ENCODE measurements around the gene LSP1.

LSP1 gene

DNA sequence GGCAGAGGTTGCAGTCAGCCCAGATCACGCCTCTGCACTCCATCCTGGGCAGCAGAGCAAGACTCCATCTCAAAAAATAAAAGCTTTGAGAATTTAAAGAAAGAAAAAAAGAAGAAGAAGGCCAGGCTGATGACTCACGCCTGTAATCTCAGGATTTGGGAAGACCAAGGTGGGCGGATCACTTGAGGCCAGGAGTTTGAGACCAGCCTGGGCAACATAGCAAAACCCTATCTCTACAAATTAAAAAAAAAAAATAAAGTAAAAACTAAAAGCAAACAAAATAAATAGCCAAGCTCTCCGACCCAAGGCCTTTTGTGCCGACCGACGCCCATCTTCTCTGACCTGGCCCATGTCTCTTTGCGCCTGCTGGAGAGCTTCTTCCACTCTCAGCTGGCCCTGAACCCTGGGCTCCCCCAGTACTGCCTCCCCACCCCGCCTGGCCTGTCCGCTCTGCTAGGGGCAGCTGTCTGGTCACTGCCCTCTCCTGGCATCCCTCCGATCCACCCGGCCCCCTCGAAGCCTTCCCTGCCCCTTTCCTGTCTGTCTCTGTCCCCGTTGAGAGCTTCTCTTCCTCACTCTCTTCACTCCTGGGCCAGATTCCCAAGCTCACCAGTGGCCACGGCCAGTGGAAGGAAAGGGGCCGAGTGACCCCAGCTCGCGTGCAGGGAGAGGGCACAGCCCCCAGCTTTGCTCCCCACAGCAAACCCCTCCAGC, 4.8 kb upstream of the LSP1 start:
- DNase-seq (ENCODE audit: low spot score), result no peak
- in situ Hi-C loops (cut with MboI; ENCODE audit: low sequenced_read_pairs, unreplicated experiment), result no loop called here
- TF ChIP-seq, protein P1, sequence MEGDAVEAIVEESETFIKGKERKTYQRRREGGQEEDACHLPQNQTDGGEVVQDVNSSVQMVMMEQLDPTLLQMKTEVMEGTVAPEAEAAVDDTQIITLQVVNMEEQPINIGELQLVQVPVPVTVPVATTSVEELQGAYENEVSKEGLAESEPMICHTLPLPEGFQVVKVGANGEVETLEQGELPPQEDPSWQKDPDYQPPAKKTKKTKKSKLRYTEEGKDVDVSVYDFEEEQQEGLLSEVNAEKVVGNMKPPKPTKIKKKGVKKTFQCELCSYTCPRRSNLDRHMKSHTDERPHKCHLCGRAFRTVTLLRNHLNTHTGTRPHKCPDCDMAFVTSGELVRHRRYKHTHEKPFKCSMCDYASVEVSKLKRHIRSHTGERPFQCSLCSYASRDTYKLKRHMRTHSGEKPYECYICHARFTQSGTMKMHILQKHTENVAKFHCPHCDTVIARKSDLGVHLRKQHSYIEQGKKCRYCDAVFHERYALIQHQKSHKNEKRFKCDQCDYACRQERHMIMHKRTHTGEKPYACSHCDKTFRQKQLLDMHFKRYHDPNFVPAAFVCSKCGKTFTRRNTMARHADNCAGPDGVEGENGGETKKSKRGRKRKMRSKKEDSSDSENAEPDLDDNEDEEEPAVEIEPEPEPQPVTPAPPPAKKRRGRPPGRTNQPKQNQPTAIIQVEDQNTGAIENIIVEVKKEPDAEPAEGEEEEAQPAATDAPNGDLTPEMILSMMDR (IDR thresholded peaks at IDR 0.05; ENCODE audit: borderline replicate concordance, control extremely low read depth, extremely low read depth, insufficient read depth, missing control alignments), result no peak

DNA sequence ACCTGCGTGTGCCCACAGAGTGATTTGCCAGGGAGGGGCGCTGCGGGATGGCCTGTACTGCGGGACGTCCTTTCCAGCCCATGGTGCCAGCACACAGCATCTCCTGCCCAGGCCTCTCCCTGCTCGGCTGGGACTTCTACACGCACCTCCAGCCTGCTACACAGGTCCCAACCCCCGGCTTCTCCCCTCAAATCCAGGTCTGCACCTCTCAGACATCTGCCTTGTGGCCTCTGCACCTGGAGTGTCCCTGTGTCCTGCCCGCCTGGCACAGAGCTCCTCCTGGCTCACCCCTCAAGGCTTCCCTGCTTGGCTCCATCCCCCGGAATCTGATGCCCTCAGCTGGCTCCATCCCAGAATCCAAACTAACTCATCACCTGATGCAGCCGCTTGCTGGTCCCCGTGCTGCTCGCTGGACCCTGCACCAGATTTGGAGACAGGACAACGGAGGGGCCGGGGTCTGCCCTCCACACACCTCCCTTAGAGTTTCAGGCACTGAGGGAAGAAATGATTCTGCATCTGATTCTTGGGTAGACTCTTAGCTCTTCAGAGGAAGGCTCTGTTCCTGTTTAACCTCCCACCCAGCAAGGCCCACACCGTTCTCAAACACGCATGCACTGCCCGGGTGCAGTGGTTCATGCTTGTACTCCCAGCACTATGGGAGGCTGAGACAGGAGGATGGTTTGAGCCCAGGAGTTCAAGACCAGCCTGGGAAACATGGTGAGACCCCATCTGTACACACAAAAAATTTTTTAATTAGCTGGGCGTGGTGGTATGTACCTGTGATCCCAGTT, 4.0 kb upstream of the LSP1 start:
- TF ChIP-seq, protein P1 (IDR thresholded peaks at IDR 0.05; ENCODE audit: borderline replicate concordance, control extremely low read depth, extremely low read depth, insufficient read depth, missing control alignments), result no peak
- no peak for DNase-seq (ENCODE audit: low spot score)
- in situ Hi-C loops (cut with MboI; ENCODE audit: low sequenced_read_pairs, unreplicated experiment), result no loop called here

DNA sequence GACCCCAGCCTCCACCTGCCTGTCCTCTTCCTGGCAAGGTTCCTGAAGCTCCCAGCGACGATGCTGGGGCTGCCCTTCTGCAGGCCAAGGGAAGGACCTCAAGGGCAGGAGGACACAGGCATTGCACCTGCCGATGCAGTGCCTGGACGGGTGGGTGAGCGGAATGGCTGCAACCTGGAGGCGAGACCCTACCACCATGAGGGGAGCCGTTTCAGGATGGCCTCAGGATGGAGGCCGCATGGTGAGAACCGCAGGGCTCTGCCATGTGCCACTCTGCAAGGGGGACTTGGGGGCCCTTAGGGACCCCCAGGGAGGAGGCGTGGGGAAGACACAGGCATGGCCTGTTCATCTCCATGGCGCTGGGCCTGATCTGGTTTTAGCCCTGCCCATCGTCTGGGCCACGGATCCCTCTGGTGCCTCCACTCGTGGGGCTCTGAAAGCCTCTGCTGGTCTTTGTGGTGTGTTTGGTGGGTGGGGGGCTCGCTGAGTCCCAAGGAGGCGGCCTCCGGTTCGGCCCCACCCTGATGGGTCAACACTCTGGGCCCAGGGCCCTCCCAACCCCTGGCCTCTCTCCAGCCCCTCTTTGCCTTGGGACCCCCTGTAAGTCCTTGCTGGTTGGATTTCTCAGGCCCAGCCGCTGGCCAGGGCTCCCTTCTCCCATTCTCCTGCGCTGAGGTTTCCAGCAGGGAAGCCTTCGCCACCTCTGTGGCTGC, 1.3 kb upstream of the LSP1 start:
- DNase-seq (ENCODE audit: low spot score), result no peak
- in situ Hi-C loops (cut with MboI; ENCODE audit: low sequenced_read_pairs, unreplicated experiment), result no loop called here
- TF ChIP-seq, protein P1 (IDR thresholded peaks at IDR 0.05; ENCODE audit: borderline replicate concordance, control extremely low read depth, extremely low read depth, insufficient read depth, missing control alignments), result no peak

DNA sequence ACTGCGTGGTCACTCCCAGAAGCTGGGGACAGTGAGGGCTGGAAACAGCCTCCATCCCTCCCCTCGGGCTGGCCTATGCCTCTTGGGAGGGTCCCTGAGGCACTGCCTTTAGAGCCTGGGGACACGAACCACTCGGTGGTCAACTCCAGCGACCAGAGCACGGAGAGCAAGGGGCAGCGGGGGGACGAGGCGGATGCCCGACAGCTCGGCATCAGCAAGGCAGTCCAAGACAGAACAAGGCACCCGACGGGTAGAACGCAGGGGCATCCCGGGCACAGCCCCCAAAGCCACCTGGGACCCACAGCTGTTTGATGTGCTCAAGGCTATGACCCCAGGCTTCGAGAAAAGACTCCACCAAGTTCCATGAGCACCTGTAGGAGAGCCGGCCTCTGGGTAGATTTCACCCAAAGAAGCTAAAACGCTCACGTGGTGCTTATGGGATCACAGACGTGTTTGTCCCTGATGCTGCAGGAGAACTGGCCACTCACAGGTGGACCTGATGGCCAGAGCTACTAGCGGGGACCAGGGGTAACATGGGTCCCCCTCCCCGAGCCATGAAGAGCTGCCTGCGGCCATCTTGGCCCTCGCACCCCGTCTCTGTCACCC, 510 bp upstream of the LSP1 start:
- TF ChIP-seq, protein P1 (IDR thresholded peaks at IDR 0.05; ENCODE audit: borderline replicate concordance, control extremely low read depth, extremely low read depth, insufficient read depth, missing control alignments), result no peak
- in situ Hi-C loops (cut with MboI; ENCODE audit: low sequenced_read_pairs, unreplicated experiment), result no loop called here
- DNase-seq (ENCODE audit: low spot score), result no peak

DNA sequence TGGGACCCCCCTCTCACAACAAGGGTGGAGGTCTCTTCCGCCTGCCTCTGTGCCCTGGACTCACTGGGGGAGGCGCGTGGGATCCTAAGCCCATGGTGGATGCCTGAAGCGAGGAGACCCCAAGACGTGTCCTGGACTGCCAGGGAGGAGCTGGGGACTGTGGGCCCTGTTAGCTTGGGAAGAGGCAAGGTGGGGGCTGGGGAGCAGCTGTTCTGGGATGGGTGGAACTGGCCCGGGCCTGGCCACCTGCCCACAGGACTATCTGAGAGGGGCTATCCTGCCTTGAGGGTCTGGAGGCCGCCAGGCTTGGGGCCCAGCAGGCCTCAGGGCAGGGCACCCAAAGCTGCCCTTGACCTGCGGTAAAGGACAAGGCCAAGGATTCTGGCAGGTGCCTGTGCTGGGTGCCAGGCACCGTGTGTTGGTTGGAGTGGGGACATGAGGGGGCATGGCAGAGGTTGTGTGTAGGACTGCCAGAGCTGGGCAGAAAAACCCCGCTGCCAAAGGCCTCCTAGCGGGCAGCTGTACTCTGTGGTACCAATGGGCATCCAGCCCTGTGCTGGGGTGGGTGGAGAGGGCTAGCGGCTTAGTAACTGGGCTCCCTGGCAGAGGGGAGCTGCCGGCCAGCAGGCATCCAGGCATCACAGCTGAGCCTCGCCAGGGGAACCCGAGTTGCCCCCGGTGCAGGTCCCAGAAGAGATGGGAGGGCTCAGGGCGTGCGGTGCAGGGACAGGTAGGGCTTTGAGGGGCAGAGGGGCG, 670 bp downstream of the LSP1 start:
- TF ChIP-seq, protein P1 (IDR thresholded peaks at IDR 0.05; ENCODE audit: borderline replicate concordance, control extremely low read depth, extremely low read depth, insufficient read depth, missing control alignments), result no peak
- in situ Hi-C loops (cut with MboI; ENCODE audit: low sequenced_read_pairs, unreplicated experiment), result no loop called here
- DNase-seq (ENCODE audit: low spot score), result no peak

Data from GM13976 (cell line).